Measurements from ENCODE around the gene GAR1.
A peak's percentile ranks its signal among the peaks of the same experiment; 100 is the strongest.

DNA sequence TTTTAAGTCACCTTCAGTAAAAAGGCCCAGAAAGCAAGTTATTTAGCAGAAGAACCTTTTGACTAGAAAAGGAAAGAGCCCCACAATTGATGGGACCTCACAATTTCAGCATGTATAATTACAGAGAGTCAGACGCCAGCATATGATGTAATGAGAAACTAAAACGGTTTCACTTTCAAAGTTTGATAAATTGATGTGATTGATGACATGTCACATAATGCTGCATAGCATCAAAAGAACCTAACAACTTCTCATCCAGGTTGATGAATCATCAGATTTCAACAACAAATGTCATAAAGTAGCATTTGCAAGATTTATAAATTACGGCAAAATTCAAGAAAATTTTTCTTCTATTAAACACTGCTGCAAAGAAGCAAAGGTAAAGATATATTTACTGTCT lies 3.9 kb upstream of the GAR1 start:
- TF ChIP-seq HNRNPL (IDR thresholded peaks at IDR 0.05; ENCODE audit: low read depth, low read length), result no peak
- TF ChIP-seq ZMIZ1 (IDR thresholded peaks at IDR 0.05; ENCODE audit: low read depth in 2 of 2, low read length in 2 of 2), result no peak
- TF ChIP-seq ZEB2 (IDR thresholded peaks at IDR 0.05), result no peak
- TF ChIP-seq ZNF24 (IDR thresholded peaks at IDR 0.05), result no peak
- peak; percentile 36; the same call in 1 of the 2 replicates for TF ChIP-seq EP300 (IDR thresholded peaks at IDR 0.05; ENCODE audit: low read length)
- peak; percentile 38; the same call in 1 of the 2 replicates for TF ChIP-seq CEBPB (tag; IDR thresholded peaks at IDR 0.05)
- TF ChIP-seq, protein P1, sequence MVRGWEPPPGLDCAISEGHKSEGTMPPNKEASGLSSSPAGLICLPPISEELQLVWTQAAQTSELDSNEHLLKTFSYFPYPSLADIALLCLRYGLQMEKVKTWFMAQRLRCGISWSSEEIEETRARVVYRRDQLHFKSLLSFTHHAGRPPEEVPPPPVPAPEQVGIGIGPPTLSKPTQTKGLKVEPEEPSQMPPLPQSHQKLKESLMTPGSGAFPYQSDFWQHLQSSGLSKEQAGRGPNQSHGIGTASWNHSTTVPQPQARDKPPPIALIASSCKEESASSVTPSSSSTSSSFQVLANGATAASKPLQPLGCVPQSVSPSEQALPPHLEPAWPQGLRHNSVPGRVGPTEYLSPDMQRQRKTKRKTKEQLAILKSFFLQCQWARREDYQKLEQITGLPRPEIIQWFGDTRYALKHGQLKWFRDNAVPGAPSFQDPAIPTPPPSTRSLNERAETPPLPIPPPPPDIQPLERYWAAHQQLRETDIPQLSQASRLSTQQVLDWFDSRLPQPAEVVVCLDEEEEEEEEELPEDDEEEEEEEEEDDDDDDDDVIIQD (CRISPR knock-in tag; IDR thresholded peaks at IDR 0.05), result no peak
- TF ChIP-seq, protein P2, sequence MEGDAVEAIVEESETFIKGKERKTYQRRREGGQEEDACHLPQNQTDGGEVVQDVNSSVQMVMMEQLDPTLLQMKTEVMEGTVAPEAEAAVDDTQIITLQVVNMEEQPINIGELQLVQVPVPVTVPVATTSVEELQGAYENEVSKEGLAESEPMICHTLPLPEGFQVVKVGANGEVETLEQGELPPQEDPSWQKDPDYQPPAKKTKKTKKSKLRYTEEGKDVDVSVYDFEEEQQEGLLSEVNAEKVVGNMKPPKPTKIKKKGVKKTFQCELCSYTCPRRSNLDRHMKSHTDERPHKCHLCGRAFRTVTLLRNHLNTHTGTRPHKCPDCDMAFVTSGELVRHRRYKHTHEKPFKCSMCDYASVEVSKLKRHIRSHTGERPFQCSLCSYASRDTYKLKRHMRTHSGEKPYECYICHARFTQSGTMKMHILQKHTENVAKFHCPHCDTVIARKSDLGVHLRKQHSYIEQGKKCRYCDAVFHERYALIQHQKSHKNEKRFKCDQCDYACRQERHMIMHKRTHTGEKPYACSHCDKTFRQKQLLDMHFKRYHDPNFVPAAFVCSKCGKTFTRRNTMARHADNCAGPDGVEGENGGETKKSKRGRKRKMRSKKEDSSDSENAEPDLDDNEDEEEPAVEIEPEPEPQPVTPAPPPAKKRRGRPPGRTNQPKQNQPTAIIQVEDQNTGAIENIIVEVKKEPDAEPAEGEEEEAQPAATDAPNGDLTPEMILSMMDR (IDR thresholded peaks at IDR 0.05 in 2 of 3, conservative IDR thresholded peaks at IDR 0.05 in 1 of 3; ENCODE audit: insufficient read depth in 2 of 3, low read depth in 1 of 3, low read length in 3 of 3), result no peak
- TF ChIP-seq GABPA (tag; conservative IDR thresholded peaks at IDR 0.05; ENCODE audit: low read depth), result no peak

All from K562 (cell line).